HEK293 (cell line): ENCODE measurements around the gene DIP2B.

Experiments used
- KLF1 ChIP-seq: fragments of 450-650 bp; formaldehyde crosslinking; IDR thresholded peaks from 2 replicates; pipeline ENCODE4 v1.5.1; 2016; ENCODE audit warnings: missing biosample characterization, missing genetic modification characterization
- KLF9 ChIP-seq: fragments of 450-650 bp; formaldehyde crosslinking; IDR thresholded peaks from 2 replicates; pipeline ENCODE4 v1.5.1; 2016; ENCODE audit warnings: missing biosample characterization, missing genetic modification characterization, low read depth
- MZF1 ChIP-seq: fragments of 450-650 bp; formaldehyde crosslinking; IDR thresholded peaks from 2 replicates; pipeline ENCODE4 v1.5.1; 2017; ENCODE audit warnings: missing biosample characterization, missing genetic modification characterization, borderline replicate concordance
- SP2 ChIP-seq: fragments of 450-650 bp; formaldehyde crosslinking; IDR thresholded peaks from 2 replicates; pipeline ENCODE4 v1.5.1; 2016; ENCODE audit warnings: missing biosample characterization, missing genetic modification characterization
- ZFP41 ChIP-seq: fragments of 450-650 bp; formaldehyde crosslinking; IDR thresholded peaks from 2 replicates; pipeline ENCODE4 v1.5.1; 2016; ENCODE audit warnings: missing biosample characterization, missing genetic modification characterization, borderline replicate concordance
- ZNF747 ChIP-seq: fragments of 450-650 bp; formaldehyde crosslinking; IDR thresholded peaks from 2 replicates; pipeline ENCODE4 v1.5.1; 2016; ENCODE audit warnings: missing biosample characterization, missing genetic modification characterization
- TF ChIP-seq, protein P1 (sequence below): fragments of 450-650 bp; formaldehyde crosslinking; IDR thresholded peaks from 2 replicates; pipeline ENCODE4 v1.5.1; 2016; ENCODE audit warnings: missing biosample characterization, missing genetic modification characterization
- TF ChIP-seq, protein P2 (sequence below): fragments of 450-650 bp; formaldehyde crosslinking; IDR thresholded peaks from 2 replicates; pipeline ENCODE4 v1.5.1; 2016; ENCODE audit warnings: missing biosample characterization, missing genetic modification characterization
- TF ChIP-seq, protein P3 (sequence below): fragments of 450-650 bp; formaldehyde crosslinking; IDR thresholded peaks from 2 replicates; pipeline ENCODE4 v1.5.1; 2016; ENCODE audit warnings: missing biosample characterization, missing genetic modification characterization

DNA sequence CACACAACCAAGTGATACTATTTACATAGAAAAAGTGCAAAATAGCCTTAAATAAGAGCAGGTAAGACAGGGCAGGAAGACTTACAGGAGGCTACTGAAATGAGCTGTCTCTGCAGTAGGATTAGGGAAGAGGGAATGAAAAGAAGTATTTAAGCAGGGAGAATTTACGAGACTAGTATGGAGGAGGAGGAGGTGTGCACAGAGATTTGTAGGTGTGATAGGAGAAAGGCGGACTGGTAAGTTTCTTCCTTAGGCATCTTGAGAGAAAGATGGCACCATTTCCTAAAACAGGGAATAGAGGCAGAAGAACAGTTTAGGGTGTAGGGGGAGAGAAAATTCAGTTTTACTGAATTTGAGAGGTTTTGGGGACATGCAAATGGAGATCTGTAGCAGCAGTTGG lies 25.7 kb downstream of the DIP2B start:
- TF ChIP-seq, protein P1, sequence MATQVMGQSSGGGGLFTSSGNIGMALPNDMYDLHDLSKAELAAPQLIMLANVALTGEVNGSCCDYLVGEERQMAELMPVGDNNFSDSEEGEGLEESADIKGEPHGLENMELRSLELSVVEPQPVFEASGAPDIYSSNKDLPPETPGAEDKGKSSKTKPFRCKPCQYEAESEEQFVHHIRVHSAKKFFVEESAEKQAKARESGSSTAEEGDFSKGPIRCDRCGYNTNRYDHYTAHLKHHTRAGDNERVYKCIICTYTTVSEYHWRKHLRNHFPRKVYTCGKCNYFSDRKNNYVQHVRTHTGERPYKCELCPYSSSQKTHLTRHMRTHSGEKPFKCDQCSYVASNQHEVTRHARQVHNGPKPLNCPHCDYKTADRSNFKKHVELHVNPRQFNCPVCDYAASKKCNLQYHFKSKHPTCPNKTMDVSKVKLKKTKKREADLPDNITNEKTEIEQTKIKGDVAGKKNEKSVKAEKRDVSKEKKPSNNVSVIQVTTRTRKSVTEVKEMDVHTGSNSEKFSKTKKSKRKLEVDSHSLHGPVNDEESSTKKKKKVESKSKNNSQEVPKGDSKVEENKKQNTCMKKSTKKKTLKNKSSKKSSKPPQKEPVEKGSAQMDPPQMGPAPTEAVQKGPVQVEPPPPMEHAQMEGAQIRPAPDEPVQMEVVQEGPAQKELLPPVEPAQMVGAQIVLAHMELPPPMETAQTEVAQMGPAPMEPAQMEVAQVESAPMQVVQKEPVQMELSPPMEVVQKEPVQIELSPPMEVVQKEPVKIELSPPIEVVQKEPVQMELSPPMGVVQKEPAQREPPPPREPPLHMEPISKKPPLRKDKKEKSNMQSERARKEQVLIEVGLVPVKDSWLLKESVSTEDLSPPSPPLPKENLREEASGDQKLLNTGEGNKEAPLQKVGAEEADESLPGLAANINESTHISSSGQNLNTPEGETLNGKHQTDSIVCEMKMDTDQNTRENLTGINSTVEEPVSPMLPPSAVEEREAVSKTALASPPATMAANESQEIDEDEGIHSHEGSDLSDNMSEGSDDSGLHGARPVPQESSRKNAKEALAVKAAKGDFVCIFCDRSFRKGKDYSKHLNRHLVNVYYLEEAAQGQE (tag by site-specific recombination) = no peak
- TF ChIP-seq, protein P2, sequence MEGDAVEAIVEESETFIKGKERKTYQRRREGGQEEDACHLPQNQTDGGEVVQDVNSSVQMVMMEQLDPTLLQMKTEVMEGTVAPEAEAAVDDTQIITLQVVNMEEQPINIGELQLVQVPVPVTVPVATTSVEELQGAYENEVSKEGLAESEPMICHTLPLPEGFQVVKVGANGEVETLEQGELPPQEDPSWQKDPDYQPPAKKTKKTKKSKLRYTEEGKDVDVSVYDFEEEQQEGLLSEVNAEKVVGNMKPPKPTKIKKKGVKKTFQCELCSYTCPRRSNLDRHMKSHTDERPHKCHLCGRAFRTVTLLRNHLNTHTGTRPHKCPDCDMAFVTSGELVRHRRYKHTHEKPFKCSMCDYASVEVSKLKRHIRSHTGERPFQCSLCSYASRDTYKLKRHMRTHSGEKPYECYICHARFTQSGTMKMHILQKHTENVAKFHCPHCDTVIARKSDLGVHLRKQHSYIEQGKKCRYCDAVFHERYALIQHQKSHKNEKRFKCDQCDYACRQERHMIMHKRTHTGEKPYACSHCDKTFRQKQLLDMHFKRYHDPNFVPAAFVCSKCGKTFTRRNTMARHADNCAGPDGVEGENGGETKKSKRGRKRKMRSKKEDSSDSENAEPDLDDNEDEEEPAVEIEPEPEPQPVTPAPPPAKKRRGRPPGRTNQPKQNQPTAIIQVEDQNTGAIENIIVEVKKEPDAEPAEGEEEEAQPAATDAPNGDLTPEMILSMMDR (tag by site-specific recombination) = no peak
- no peak for TF ChIP-seq SP2 (tag by site-specific recombination)
- TF ChIP-seq ZNF747 (tag by site-specific recombination) = no peak
- TF ChIP-seq, protein P3, sequence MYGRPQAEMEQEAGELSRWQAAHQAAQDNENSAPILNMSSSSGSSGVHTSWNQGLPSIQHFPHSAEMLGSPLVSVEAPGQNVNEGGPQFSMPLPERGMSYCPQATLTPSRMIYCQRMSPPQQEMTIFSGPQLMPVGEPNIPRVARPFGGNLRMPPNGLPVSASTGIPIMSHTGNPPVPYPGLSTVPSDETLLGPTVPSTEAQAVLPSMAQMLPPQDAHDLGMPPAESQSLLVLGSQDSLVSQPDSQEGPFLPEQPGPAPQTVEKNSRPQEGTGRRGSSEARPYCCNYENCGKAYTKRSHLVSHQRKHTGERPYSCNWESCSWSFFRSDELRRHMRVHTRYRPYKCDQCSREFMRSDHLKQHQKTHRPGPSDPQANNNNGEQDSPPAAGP = no peak
- no peak for TF ChIP-seq KLF1 (tag by site-specific recombination)
- no peak for TF ChIP-seq ZFP41 (tag by site-specific recombination)
- TF ChIP-seq MZF1 (tag by site-specific recombination) = no peak
- no peak for TF ChIP-seq KLF9 (tag by site-specific recombination)
